NCI-H128 (cell line): Measurements from ENCODE around the gene ACAP3.

Experiments
- DNase-seq: peaks from one replicate; lab custom pipeline; 2025; ENCODE audit not compliant: unreplicated experiment; lab: John Stamatoyannopoulos, UW

The ACAP3 gene

GRCh38 chr1:1307923-1308755 lies at the start of gene ACAP3, which contains the start of gene PUSL1:
Gene ACAP3, minus strand, starts transcription at chr1:1307930. Its CDS starts 115 bp downstream, at chr1:1307815.
Gene PUSL1, plus strand, starts transcription at chr1:1308597. Its CDS starts 47 bp downstream, at chr1:1308644.
- peak; percentile 77 for DNase-seq

DNA sequence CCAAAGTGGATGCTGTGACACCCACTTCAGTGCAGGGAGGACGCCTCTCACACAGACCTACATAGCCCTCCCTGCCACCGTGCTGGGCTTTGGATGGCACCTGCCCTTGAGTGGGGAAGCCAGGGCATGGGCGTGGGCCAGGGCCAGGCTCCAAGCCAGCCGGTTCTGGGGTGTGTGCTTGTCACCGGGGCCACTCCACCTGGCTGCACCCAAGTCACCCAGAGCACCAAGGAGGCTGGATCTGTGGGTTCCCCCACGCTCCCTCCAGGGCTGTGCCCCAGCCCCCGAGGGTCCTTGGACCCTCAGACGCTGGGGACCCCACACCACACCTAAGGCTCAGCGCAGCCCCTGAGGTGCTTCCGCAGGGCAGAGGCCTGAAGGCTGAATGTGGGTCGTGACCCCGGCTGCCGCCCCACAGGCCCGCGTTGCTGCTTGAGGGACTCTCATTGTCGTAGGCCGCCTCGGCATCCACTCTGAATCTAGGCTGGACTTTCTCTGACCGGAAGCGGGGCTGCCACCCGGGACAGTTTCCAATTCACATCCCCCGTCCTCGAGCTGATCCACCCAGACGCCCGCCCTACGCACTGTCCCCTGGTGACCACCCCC lies 49.2 kb upstream of the ACAP3 start:
- DNase-seq: no peak

GRCh38 chr1:1356166-1356795 lies 48.6 kb upstream of the ACAP3 start:
- DNase-seq: no peak

DNA sequence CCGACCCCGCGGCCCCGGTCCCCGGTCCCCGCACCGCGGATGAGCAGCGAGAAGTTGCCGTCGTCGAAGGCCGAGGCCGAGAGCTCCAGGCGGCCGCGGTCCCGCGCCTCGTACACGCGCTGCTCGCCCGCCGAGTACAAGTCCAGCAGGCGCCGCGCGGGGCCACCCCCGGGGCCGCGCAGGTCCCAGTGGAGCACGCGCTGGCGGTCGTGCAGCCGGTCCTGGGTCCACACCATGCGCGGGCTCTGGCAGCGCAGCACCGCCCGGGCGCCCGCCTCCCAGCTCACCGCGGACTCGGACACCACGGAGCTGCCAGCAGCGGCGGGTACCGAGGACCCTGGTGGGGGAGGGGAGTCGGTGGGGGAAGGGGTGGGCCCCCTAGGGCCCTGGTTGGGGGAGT lies 47.7 kb upstream of the ACAP3 start:
- no peak for DNase-seq

DNA sequence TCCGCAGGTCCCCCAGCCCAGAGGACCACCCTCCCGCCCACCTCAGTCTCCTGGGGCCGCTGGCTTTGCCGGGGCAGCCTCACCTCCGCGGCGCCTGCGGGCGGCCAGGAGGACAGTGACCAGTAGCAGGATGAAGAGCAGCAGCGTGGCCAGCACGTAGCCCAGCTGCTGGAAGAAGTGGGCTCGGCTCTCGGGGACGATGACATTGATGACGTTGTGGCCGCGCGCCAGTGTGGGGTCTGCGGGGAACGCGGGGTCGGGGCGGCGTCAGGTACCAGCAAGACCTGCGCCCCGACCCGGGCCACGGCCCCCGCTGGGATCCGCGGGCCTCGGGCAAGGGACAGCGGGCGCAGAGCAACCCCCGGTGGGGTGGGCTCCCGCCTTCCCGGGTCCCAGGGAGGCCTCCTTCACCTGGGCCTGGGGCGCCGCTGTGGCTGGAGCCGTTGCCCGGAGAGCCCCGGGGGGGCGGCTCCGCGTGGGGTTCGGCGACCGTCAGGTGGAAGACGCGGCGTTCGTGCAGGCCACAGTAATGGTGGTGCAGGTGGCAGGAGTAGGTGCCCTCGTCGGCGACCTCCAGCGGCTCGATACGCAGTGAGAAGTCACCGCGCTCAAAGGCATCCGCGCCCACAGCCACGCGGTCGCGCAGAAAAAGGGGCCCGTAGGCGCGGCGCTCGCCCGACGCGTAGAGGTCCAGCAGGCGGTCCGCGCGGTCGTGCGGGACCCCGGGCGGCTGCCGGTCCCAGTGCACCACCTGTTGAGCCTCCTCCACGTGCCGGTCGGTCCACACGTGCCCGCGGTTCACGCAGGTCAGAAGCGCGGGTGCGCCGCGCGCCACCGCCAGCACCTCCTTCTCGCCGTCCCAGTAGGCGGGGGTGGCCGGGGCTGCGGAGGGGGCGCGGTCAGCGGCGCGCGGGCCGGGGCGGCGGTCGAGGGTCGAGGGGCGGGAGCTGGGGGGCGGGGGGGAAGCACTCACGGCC lies 46.8 kb upstream of the ACAP3 start:
- DNase-seq: no peak

DNA sequence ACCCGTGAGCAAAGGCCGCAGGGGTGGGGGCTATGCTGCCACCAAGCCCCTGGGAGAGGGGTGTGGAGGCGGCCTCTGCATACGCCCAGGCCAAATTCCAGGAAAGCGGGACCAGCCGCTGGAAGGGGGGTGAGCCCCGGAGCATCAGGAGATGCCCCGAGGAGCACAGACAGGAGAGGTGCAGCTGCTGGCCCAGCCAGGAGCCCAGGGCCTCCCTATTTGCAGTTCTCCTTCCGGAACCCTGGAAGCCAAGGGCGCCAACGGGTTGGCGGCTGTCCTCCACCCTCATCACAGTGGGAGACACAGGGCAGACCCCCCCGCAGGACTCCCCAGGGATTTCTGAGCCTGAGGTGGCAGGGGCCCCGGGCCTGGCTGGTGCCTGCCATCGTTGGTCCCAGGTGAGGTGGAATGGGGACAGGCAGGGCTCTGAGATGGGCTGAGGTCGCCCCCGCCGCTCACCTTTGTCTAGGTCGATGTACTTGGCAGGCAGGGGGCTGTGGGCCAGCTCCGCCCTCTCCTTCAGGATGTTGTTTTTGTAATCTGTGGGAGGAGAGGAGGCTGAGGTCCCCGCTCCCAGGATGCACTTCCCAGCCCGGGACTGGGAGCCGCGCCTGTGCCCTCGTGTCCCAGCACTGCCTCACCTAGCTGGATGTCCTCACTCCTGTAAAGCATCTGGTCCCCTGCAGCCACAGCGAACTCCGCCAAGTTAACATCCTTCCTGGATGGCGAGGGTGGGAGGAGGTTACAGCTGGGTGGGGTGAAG lies 45.8 kb upstream of the ACAP3 start:
- no peak for DNase-seq

DNA sequence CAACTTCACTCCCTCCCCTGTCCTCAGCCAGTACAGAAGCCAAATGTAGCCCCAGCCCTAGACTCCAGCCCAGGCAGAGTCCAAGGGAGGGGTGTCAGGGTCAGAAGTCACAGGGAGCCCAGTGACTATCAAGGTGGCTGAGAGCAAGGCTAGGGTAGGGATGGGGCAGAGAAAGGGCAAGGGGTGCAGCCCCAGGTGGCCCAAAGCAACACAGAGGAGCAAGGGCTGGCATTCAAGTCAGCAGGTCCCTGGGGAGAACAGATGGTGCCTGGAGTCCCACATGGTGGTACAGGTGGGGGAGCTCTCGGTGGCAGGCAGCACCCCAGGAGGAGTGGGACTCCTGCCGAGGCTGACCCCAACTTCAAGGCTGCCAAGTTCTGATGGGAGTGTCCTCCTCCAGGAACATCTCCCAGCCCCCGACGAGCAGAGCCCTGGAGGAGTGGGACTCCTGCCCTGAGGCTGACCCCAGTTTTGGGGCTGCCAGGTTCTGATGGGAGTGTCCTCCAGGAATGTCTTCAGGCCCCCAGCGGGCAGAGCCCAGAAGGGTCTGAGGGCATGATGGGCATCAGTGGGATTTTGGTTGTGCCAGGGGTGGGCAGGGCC lies 45.2 kb upstream of the ACAP3 start:
- no peak for DNase-seq

DNA sequence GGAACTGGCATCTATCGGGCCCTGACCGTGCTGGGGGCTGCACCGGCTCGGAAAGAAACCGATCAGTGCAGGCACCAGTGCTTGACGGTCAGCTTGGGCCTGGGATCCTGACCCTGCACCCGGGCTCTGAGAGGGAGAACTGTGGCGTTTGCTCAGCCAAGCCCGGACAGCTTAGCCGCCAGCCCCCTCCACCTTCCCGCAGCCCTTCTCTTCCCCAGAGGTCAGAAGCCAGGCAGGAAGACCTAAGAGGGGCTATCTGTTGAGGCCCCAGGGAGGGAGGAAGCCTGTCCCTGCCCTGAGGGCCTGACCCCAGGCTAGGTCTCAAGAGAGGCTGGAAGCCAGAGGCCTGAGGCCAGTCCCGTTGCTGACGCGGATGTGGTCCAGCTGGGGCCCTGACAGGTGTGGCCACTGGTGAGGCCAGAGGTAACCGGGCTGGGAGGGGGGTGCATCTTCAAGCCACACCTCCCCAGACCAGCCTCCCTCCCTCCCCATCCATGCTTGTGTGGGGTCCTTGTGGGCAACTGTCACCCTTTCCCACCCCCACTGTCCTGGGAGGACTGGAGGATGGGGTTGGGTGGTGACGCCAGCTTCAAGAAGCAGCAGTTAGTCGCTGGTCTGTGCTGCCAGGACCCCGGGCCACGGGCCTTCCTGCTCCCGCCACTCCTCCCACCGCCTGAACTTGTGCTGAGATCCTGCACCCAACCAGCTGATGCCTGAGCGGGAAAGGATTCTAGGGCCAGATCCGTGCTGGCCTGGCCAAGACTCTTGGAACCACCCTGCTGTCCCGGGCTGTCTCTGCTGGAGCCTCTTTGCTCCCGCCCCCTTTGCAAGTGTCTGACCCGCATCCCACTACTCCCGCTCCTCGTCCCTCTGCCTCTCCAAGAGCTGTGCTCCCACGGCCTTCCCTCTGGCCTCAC lies 44.0 kb upstream of the ACAP3 start:
- no peak for DNase-seq

DNA sequence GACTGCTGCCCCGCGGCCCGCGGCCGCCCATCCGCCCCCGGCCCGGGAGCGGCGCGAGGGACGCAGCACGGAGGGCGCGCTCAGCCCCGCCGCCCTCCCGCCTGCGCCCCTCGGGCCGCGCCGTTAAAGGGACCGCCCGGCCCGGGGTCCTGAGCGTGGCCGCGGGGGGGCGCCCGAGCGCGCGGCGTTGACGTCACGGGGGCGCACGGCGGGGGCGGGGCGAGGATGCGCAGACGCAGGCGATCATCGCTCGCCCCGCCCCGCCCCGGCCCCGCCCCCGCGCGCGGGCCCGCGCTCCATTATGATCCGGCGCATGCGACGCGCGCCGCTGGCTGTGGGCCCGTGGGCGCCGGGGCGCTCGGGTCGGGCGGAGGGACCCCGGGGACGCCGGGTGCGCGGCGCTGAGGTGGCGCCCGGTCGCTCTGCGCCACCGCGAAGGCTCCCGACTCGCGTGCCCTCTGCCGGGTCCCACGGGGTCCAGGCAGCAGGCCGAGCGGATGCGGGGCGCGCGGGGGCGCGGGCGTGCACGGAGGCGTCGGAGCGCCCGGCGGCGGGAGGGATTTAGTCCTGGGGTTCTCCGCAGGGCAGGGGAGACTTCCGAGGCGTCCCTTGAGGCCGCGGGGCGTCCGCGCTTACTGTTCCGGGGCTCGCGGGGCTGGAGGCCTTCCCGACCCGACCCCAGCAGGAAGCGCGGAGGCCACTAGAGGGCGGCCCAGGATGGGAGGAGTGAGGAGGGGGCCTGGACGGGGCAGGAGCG lies 41.7 kb upstream of the ACAP3 start, which contains the start of gene DVL1:
Gene DVL1, minus strand, starts transcription at position 163 of the 757 bp plus-strand sequence. CDS start 353 bp downstream, outside the sequence.
- DNase-seq: peak; percentile 45

DNA sequence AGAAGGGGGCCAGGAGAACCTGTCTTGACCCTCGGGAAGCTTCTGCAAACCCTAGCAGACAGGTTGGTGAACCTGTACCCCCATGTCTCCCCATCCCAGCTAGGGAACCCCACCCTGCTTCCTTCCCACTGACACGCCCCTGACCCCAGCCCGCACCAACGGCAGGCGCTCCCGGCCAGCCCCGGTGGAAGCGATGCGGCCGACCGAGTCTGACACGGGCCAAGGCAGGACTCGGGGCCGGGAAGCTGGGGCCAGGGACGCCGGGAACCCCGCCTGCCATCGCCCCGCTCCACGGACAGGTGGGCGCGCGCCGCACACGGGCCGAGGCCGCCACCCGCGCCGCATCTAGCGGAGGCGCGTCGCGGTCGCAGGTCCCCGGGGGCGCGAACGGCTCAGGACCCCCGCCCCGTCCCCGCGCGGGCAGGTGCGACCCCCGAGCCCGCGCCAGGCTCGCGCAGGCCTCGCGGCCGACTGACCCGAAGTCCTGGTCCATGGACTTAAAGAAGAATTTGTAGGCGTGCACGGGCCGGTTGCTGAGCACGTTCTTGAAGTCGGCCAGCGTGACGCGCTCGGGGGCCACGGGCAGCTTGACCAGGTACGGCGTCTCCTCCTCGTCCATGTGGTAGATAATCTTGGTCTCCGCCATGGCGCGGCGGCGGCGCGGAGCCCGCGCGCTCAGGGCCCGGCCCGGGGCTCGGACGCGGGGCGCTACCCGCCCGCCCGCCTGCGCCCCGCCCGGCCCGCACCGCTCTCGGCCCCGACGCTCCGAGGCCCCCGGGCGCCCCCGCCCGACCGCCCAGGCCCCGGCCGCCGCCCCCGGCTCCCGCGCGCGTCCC lies 40.9 kb upstream of the ACAP3 start:
- DNase-seq: no peak

DNA sequence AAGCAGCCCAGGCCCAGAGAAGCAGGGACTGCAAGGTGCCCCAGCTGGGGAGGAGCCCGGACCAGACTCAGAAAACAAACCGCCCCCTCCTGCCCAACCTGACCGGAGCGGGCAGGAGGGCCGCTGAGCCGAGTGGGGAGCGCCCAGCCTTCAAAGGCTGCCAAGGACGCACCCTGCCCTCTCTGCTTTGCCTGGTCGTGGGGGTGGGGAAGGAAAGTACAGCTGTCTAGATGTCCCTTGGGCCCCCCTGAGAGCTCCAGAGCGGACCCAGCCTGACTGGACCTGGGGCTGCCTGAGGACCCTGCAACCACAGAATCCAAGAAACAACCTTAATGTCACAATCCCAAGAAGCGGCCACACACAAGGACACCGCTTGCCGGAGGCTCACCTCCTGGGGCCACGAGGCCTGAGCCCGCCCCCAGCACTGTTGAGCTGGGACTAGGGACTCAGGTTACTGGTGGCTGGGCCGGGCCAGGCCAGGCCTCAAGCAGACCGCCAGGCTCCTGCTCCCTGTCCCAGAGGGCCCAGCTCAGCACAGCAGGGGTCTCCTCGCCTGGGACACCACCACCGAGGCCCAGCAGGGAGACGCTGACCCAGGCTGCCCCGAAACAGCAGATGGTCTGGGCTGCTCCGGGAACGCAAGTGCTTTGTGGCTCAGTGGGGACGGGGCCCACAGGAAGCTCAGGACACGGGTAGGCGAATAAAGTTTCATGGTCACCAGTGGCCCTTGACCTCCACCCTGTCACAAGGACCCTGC lies 40.1 kb upstream of the ACAP3 start:
- DNase-seq: no peak

- no peak for DNase-seq
Observed at GRCh38 chr1:1347026-1347595, 39.4 kb upstream of the ACAP3 start.

GRCh38 chr1:1346501-1346890 lies 38.8 kb upstream of the ACAP3 start:
- DNase-seq: no peak

- no peak for DNase-seq
Observed at GRCh38 chr1:1345860-1346500, 38.2 kb upstream of the ACAP3 start.

- DNase-seq: no peak
Observed at GRCh38 chr1:1345384-1345783, 37.7 kb upstream of the ACAP3 start.
